Hepatic stellate cell (primary cell): ENCODE results near the gene ANXA6.
A peak's percentile ranks its signal among the peaks of the same experiment; 100 is the strongest.
"Not testable (repeated sequence)": the region's sequence is repeated elsewhere in the genome, so short reads cannot be mapped to it uniquely, and the experiment has no call there.

Experiments used
- DNase-seq: peaks from one replicate; pipeline ENCODE4 v3.0.0; 2011; ENCODE audit warnings: low spot score

Gene ANXA6

DNA sequence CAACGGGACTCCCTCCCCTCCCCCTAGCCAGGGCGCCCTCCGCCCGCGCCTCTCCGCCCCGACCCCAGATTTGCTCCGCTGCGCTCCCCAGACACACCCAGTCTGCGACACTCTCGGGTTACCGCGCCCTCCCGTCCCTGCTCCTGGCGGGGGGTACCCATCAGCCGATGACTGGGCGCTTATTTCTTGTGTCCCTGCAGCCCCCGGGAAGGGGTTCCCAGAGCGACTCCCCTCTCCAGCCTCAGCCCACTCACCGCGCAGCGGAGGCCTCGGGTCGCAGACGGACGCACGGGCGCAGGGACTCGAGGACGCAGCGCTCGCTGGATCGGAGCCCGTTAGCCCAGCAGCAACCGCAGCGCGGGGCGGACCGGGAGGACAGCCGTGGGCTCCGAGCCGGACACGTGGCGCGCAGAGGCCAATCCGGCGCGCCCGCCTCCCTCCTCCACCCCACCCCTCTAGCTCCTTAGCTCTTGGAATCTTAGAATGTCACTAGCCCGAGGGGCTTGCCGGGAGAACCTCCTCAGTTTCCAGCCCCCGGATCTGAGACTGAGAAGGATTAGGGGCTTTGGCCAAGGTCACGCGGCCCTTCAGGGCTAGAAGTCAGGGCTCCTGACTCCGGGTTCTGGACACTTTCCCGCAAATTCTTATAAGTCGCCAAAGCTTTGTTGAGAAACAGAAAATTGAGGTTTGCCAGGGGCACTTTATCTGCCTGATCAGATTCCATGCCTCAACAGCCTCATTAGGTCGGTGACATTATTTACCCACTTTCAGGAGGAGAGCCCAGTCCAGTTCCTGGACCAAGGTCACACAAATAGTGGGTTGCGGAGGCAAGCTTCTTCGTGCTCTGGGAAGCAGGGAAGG lies at the start of gene ANXA6:
TSS of gene ANXA6 (minus strand) at position 354 of the 861 bp plus-strand sequence. CDS start 9,878 bp downstream, outside the sequence.
- peak; percentile 96 for DNase-seq

DNA sequence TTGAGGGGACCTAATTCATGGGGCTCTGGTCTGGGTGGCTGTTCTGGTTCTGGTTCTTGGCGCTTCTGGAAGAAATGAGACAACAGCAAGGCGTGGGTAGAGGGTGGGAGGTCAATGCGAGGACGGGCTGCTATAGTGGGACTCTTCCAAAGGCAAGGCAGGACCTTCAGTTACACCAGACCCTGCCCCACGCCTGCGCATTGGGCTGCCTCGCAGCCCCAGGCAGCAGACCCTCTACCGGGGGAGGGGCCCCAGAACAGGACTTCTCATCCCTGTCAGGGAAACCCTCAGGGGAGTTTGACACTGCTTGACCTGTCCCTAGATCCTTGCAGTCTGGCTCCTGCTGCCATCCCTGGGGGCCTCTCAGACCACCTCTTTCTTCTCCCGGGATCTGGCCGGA lies 47.8 kb upstream of the ANXA6 start:
- no peak for DNase-seq

DNA sequence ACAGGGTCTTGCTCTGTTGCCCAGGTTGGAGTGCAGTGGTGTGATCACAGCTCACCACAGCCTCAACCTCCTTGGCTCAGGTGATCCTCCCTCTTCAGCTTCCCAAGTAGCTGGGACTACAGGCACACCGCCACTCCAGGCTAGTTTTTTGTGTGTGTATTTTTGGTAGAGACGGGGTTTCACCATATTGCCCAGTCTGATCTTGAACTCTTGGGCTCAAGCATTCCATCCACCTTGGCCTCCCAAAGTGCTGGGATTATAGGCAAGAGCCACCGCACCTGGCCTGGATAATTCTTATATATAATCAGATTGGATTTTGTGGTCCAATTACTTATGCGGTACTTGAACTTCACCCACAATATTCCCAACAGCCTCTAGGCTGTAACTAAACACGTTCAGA lies 46.5 kb upstream of the ANXA6 start:
- no peak for DNase-seq

DNA sequence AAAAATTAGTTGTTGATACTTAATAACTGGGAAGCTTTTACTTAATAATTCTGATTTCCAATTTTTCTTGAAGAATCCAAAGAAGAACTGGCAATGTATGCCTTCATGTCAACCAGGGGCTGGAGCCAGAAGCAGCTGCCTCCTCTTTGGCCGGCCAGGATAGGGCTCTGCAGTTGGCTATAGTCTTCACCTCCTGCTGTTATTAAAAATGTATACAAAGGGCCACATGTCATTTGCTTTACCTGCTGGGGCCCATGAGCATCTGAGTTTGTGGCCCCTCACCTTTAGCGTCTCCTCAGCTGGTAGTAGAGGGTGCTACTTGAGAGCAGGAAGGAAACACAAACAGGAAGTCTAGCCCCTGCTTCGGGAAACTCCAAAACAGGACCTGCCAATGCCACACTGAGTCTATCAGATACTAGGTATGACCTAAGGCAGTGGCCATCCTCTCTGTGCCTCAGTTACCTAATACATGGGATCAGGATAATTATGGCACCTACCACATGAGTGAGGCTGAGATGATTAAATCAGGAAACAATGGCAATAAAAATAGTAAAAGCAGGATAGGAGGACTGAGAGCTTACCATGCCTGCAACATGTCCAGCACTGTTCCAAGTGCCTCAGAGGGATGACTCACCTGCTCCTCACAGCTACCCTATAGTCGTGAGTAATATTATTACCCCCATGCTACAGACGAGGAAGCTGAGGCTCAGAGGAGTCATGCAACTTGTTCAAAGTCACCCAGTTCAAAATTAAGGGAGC lies 45.0 kb upstream of the ANXA6 start:
- peak; percentile 53 for DNase-seq

DNA sequence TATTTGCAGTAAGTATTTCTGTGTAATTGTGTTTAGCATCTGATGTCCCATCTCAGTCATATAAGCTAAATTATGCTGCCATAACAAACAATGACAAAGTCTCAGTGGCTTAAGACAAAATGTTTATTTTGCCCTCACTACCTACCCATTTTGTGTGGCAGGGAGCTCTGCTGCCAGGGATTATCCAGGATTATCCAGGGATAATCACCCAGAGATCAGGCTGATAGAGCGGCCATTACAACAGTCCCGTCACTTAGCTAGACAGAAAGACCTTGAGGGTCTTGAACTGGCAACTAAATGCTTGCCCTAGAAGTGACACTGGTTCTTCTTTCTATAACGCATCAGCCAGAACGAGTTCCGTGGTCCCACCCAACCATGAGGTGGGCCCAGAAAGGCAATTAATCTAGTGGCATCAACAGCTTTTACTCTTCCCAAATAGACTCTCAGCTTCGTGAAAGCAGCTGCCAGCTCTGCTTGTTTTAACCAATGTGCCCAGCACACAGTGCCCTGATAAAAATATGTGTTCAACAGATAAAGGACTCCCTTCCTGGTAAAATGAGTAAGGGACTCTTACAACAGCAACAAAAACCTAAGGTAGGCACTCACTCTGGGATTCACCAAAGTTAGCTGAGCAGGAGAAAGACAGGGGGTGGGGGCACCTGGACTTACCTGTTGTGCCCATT lies 43.5 kb upstream of the ANXA6 start:
- DNase-seq: no peak

DNA sequence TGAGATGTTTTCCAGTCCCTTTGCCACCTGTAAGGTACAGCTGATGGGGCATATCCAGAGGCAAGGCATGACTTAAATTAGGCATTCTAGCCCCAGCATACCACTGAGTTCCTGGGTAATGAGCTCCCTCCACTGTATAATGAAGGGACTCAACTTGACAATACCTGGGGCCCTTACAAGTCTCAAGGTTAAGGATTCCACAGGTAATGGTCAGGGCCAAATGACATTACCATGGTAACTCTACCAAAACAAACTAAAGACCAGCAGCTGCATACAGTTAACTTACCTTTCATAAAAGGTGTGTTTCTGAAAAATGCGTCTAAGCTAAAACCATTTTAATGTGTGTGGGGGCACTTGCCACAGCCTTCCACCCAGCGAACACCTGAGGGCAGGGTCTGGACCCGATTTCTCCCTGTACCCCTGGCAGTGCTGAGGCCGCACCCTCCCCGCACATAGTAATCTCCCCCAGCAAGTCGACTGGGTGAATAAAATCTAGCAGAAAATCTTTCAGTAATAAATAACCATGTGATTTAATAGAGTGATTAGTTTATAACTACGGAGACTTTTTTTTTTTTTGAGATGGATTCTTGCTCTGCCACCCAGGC lies 42.1 kb upstream of the ANXA6 start:
- DNase-seq: no peak

DNA sequence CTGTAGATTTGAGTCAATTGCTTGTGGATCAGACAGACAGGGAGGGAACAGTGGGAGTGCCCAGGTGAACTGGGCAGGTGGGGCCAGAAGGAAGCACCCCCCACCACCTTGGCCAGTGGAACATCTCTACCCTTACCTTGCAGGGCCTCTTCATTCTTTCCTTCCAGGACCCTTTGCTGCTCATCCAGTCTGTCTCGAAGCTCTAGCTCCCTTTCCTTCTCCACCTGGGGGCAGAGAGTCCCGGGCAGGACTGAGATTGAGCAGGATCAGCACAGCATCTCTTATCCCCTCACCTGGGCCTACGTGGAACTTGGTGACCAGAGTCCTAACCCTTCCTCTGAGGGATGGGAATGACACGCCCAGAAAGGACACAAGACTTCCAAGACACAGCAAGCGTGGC lies 41.3 kb upstream of the ANXA6 start:
- DNase-seq: no peak

DNA sequence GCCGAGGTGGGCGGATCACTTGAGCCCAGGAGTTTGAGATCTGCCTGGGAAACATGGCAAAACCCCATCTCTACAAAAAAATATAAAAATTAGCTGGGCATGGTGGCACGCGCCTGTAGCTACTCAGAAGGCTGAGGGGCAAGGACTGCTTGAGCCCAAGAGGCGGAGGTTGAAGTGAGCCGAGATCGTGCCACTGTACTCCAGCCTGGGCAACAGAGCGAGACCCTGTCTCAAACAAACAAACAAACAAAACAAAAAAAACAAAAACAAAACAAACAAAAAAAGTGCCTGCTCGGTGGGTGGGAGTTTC lies 39.7 kb upstream of the ANXA6 start:
- DNase-seq: not testable (repeated sequence)

DNA sequence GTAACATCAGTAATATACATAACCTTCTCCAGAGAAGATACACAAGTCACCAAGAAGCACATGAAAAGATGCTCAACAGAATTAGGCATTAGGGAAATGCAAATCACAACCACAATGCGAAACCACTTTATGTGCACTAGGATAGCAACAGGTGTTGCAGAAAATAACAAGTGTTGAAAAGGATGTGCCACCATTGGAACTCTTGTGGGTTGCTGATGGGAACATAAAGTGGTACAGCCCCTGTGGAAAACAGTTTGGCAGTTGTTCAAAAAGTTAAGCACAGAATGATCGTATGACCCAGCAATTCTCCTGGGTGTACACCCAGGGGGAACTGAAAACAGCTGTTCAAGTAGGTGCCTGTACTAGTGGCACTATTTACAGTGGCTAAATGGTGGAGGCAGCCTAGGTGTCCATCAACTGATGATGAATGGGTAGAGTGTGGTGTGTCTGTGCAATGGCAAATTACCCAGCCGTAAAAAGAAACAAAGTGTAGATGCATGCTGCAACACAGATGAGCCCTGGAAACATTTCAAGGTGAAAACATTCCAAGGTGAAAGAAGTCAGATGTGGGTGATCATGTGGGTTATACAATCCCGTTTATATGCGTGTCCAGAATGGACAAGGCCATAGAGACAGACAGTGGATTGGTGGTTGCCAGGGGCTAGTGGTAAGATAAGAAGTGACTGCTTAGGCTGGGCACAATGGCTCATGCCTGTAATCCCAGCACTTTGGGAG lies 39.1 kb upstream of the ANXA6 start:
- DNase-seq: no peak

DNA sequence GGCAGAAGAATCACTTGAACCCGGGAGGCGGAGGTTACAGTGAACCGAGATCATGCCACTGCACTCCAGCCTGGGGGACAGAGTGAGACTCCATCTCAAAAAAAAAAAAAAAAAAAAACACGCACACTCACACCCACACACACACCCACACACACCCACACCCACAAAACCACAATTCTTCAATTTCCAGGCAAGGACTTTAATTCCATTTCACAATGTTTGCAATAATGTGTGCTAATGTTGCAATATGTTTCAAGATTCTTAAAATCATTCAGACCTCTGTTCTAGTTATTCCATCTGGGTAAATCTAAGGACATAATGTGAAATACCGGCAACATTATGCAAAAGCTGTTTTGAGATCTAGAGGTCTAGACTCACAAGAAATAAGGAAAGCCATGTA lies 38.0 kb upstream of the ANXA6 start:
- DNase-seq: no peak

DNA sequence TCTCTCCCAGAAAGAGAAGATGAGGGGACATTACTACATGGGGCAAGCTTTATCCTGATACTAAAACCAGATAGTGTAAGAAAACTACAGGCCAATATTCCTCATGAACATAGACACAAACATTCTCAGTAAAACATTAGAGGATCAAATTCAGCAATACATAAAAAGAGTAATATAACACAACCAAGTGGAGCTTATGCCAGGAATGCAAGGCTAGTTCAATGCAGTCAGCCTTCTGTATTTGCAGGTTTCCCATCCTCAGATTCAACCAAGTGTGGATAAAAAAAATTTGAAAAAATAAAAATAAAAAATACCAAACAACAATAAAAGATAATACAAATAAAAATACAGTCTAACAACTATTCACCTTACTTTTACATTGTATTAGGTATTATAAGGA lies 35.0 kb upstream of the ANXA6 start:
- DNase-seq: no peak

DNA sequence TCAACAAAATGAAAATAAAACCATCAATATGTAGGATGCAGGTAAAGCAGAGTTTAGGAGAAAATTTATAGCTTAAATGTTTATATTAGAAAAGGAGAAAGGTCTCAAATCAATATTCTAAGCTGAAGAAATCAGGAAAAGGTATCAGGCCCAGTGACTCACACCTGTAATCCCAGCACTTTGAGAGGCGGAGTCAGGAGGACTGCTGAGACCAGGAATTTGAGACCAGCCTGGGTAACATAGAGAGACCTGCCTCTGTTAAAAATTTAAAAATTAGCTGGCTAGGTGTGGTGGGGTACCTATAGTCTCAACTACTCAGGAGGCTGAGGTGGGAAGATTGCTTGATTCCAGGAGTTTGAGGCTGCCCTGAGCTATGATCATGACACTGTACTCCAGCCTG lies 34.1 kb upstream of the ANXA6 start:
- DNase-seq: no peak

DNA sequence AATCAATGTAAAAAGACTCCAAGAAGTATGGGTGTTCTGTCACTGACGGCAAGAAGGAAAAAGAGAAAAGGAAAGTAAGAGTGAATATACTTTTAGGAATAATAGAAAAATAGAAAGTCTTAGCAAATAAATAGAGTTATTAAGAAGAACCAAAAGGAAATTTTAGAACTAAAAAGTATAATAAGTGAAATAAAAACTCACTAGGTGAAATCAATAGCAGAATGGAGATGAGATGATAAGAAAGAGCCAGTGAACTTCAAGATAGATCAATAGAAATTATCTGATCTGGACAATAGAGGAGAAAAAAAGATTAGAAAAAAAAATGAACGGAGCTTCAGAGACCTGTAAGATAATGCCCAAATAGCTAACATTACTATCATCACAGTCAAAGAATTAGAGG lies 31.6 kb upstream of the ANXA6 start:
- no peak for DNase-seq

DNA sequence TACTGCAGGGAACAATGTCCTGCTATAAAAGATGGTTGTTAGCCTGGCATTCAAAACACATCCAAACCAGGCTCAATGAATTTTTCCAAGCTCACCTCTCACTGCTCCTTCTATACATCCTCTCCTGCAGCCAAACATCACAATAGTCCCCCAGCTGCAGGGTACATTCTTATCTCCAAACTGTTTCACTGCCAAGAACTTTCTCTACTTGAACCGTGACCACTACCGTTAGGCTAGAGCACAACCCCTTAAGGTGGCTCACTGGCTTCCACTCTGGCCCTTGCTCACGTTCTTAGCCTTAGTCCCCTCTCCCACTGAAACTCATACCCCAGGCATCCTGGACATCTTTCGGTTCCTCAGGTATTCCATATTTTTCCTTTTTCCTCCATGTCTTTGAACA lies 29.0 kb upstream of the ANXA6 start:
- DNase-seq: no peak

DNA sequence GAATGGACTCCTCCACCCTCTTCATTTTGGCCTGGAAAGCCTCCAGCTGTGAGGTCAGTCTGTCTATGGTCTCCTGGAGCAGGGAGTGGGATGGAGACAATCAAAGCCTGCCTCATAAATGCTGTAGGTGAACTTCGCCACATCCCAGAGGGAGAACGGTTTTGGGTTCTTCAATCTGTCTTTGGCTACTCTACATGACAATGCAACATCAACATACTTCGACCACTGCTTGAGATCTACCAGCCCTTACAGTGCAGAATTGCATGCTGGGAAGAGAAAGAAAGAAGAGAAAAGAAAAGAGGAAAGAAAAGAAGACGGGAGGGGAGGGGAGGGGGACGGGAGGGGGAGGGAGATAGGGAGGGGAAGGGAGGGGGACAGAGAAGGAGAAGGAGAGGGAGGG lies 28.5 kb upstream of the ANXA6 start:
- no peak for DNase-seq

DNA sequence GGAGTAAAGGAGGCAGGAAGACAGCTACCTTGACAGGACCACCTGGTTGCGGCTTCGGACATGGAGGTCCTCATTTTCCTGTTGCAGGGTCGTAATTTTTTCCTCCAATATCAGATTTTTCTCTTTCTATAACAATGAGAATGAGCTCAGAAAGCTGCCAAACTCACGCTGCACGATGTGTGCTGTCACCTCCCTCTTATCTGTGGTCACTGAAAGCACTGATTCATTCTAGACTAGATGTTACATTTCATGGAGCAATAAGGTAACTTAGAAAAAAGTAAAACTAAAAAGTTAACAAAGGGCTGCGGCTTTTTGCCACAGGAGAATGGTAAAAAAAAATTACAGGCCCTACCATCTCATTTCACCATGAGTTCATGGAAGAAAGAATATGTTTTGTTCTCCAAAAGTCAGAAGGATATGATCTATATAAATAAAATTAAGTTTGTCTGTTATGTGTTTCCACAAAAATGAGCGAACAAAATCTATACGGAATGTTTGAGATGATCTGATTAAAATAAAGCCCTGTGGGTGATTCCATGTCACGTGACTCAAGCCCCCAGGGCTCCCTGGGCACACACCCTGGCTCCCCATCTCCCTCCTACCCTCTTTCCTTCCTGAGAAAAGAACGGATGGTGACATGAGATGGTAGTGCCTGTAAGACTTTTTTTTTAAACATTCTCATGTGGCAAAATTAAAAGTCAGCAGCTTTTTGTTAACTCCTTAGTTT lies 26.9 kb upstream of the ANXA6 start:
- no peak for DNase-seq

DNA sequence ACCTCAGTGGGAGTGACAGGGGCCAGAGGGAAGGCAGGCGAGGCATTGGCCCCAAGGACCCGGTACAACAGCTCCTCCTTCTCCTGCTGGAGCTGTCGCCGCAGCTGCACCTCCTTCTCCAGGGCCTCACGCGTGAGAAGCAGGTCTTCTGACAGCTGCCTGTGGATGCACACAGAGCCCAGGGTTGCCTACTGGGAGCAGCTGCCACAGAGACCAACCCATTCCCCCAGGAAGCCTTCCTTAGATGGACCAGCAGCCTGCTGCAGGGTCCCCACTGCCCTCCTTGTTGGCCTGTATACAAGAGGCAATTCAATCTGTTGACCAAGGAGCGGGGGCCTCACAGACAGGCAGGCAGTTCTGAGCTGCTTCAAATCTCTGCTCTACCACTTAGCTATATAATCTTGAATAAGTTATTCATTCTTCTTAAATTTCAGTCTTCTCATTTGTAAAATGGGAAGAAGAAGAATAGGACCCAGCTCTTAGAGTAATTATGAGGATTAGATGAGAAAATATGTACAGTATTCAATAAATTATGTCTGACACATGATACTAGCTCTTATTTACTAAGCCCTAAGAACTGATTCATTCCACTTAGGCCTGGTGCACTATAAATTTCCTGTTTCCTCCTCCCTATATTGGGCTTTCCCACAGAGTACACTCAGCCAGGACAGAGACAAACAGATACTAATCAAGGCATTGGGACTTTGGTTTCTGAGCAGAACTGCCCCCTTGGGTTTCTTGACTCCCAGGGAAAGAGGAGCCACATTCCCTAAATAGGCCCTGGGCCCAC lies 26.1 kb upstream of the ANXA6 start:
- no peak for DNase-seq

DNA sequence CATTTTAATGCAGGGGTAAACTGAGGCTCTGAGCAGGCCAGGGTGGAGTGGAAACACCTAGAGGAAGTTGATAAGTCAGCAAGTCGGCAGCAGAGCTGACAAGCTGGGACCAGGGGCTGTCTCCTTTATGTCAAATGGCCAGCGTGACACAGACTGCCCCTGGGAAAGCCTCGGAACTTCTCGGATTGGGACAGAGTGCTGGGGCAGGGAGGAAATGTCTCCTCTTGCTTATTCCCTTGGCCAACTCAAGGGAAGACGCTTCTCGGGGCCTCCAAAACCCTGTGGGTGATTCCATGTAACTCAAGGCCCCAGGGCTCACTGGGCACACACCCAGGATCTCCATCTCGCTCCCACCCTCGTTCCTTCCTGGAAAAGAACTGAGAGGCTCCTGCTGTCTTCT lies 25.4 kb upstream of the ANXA6 start:
- no peak for DNase-seq

DNA sequence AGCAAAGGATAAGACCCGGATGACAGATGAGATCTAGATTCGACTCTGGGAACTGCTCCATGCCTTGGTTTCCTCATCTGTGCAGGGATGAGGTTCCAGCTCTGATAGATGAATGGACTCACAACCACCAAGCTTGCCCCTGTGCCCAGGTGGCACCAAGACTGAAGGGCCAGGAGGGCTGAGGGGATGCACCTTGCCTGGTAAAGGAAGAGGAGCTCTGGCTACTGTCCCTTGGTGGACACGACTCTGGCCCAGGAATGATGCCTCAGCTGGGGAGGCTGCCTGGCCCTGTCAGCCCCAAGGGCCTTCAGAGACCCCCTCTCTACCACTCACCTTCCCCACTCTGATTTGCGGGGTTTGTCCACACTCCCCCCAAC lies 24.9 kb upstream of the ANXA6 start:
- DNase-seq: no peak

DNA sequence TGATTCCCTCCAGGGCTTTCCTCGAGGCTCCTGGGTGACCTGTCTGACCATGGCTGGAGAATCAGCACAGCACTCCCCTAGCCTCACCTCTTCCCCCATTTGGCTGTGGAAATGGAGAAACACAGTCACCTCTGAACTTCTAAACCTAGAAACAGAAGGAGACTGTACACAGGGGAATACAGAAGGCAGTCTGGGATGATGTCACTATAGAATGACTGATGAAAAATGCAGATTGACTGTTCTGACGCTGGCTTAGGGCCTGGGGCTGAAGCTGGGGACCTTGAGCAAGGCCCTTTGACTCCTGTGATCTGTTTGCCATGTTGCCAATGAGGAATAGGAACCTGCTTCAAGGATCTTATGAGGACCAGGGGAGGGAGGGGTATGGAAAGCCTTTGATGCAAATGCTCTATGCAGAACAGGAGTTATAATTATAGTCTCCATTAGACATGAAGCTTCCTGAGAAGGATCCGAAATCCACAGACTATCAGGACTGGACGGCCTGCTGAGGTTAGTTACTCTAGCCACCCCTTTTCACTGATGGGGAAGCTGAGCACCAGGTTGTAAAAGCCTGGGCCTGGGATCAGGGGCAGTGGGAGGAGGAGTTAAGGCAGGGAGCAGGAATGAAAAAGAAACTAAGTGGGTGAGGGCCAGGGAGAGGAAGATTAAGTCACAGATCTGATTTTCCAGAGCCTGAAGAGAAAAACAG lies 24.4 kb upstream of the ANXA6 start:
- no peak for DNase-seq
